Measurements from ENCODE around the gene CAMK2B. TPM values are rescaled to one million over a fixed set of nuclear protein-coding genes. Genes with fewer than 3 reads are reported as not detected.

CAMK2B gene
- 0.58 TPM in 1 of 2 replicates, not detected in the other for total RNA-seq

DNA sequence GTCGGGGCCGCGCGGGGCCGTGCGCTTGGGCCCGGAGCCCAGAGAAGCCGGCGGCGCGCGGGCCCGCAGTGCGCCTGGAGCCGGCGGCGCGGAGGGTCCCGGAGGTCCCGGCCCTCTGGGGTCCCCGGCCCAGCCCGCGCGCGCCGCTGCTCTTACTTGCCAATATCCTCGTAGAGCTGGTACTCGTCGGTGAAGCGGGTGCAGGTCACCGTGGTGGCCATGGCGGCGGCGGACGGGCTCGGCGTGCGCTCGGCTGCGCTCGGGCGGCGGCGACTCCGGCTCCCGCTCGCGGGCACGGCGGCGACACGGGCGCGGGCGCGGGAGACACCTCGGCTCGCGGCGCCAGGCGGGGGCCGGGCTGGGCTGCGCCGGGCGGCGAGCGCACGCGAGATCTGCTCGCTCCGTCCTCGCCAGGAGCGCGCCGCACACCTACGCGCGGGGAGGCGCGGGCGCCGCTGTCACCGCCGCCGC, at the start of gene CAMK2B:
TSS of gene CAMK2B (minus strand) at position 394 of the 471 bp plus-strand sequence. CDS start at position 221, 173 bp downstream.

GRCh38 chr7:44200699-44201461, 124.5 kb downstream of the CAMK2B start, which contains the start of gene YKT6:
Gene YKT6, plus strand, starts transcription at chr7:44200978. Its CDS starts 158 bp downstream, at chr7:44201136.

DNA sequence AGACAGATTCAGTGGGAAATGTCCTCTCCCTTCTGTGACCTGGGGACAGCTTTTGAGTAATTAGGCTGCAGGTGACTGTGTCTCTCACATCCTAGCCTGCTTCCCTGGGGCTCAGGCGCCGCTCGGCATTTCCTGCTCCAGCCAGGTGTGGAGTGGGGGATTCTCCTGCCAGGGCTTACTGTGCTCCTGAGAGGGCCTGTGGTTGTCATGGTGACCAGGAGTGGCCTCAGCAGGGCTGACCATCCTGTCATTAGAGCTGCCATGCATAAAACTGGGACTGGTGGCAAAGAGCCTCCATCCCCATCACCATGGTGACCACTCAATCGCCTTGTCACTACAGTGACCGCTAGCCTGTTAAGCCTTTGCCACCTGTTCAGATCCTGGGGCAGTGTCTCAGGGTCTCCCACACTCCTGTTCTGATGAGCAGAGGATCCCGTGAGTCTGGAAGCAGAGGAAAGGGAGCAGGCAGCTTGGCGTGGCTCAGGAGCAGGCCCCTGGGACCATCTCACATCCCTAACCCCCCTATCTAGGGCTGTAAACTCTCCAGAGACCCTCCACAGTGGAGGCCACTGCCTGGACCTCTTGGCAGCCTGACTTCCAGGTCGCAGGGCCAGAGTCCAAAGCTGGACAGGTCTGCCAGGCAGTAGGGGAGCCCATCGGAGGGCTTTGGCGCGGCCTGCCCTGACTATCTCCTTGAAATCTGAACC, 136.0 kb downstream of the CAMK2B start, which contains the start of gene GCK:
TSS of gene GCK (minus strand) at position 154 of the 707 bp plus-strand sequence. CDS start 486 bp downstream, outside the sequence.

Other genes starting within 250 kb of the CAMK2B start
- 16.3 and 16.6 TPM in 2 replicates for gene POLM, start 243.1 kb downstream of the CAMK2B start, total RNA-seq
- gene AEBP1, start 221.2 kb downstream of the CAMK2B start, total RNA-seq = 74.7 and 104 TPM in 2 replicates
- gene POLD2, start 202.0 kb downstream of the CAMK2B start, total RNA-seq = 71.2 and 101 TPM in 2 replicates
- 4.0 TPM in 1 of 2 replicates, not detected in the other for gene MYL7, start 184.3 kb downstream of the CAMK2B start, total RNA-seq
- gene GCK, start 136.2 kb downstream of the CAMK2B start, total RNA-seq = 0.17 and 1.9 TPM in 2 replicates
- gene YKT6, start 124.6 kb downstream of the CAMK2B start, total RNA-seq = 71.0 and 117 TPM in 2 replicates
- 26.1 and 51.0 TPM in 2 replicates for gene NUDCD3, start 165.1 kb upstream of the CAMK2B start, total RNA-seq
- not detected in 2 replicates for gene NPC1L1, start 215.7 kb upstream of the CAMK2B start, total RNA-seq
- gene DDX56, start 248.3 kb upstream of the CAMK2B start, total RNA-seq = 43.9 and 48.8 TPM in 2 replicates